GM20000 (cell line): ENCODE measurements around the gene PIK3R5.

Source experiments
- DNase-seq: peaks from one replicate; pipeline ENCODE4 v3.0.0; 2012; ENCODE audit warnings: low spot score
- CTCF ChIP-seq: IDR thresholded peaks from 2 replicates; pipeline ENCODE4 v1.5.1; 2012; ENCODE audit warnings: mild to moderate bottlenecking, control low read depth; ENCODE audit errors: extremely low read depth, missing control alignments

The PIK3R5 gene

GRCh38 chr17:8875436-8875835 is 90.1 kb downstream of the PIK3R5 start:
- no peak for DNase-seq
- no peak for TF ChIP-seq CTCF

GRCh38 chr17:8873801-8874715 is 91.4 kb downstream of the PIK3R5 start:
- no peak for TF ChIP-seq CTCF
- no peak for DNase-seq

GRCh38 chr17:8872705-8873435 is 92.6 kb downstream of the PIK3R5 start:
- no peak for DNase-seq
- no peak for TF ChIP-seq CTCF

- DNase-seq: no peak
- no peak for TF ChIP-seq CTCF
Measured at GRCh38 chr17:8872036-8872704, 93.3 kb downstream of the PIK3R5 start.

- DNase-seq: no peak
- no peak for TF ChIP-seq CTCF
Measured at GRCh38 chr17:8871081-8871581, 94.4 kb downstream of the PIK3R5 start.

- no peak for DNase-seq
- TF ChIP-seq CTCF: no peak
Measured at GRCh38 chr17:8870406-8871040, 95.0 kb downstream of the PIK3R5 start.
